GM21737 (cell line): Measurements from ENCODE around the gene IQSEC1.

Experiments used
- ATAC-seq: cut with Tn5 transposase; IDR thresholded peaks from one replicate; pipeline ENCODE4 v1.9.1; 2021; ENCODE audit warnings: mild to moderate bottlenecking, moderate library complexity; ENCODE audit not compliant: unreplicated experiment

IQSEC1 gene

DNA sequence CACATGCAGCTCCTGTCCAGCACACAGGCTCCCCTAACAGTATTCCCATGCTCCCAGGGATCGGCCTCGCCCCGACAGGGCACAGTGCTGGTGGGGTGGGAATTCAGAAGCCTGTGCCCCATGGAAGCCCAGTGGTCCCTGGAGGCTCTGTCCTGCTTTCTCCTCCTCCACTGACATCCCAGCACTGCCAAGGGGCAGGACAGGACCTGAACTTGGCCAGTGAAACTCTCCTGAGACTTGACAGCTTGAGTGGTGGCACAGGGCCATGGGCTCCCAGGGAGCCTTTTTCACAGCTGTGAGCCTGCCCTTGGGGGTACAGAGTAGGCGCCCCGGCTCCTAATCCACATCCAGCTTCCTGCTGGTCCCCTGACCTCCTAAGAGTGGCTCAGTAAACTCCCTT is 38.4 kb downstream of the IQSEC1 start:
- no peak for ATAC-seq

DNA sequence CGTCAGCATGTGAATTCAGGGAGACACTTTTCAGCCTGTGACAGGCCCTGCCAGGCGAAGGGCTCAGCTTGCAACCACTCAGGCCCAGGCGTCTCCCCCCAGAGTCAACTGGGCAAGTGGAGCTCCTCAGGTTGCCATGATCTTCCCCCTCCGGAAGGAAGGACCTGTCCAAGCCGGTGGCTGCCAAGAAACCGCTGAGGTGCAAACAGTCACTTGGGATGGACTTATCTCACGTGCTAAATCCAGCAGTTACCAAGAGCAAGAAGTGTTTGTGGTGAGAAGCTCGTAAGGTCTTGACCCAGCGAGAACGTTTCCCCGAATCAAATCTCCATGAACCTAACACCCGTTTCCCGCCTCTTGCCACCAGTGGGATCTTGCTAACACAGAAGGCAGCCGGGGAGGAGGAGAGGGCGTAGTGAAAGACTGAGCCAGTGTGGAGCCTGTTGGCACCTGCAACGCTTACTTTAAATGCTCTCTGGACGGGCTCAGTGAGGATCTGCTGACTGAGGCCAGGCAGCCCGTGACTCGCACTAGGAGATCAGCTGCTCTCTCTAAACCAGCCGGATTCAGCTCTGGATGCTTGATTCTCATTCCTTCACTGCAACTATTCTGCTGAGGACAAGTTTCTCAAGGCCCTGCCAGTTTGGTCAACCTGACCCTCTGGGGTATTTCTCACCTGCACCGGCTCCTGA is 39.0 kb downstream of the IQSEC1 start:
- ATAC-seq, result no peak

DNA sequence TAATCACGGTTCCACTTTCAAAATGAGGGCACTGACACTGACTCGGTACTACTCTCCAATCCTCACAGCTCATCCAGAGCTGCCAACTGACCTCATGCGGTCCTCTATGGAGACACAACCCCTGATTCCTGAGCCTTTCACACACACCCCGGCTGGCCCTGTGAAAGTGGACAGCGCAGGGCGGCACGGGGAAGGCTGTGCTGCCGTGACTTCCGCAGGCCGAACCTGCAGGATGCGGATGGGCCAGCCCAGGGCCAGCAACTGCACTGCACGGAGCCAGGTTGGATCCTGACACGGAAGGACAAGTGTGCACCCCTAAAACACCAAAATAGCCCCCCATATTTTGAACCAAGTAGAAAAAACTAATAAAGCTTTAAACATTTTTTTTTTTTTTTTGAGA is 41.0 kb downstream of the IQSEC1 start:
- no peak for ATAC-seq

DNA sequence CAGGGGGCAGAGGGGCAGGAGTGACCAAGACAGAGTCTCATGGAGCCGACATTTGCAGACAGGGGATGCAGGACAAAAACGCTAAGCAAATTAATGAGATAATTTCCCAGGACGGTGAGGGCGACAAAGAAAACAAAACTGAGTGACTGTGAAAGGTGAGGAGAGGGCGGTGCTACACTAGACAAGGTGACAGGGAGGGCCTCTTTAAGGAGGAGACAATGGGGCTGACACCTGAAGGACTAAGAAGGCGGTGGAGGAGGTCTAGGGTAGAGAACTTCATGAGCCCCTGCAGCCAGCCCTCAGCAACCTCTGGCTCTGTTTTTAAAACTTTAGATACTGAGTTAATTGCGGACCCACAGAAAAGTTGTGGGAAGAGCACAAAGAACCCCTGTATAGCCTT is 41.6 kb downstream of the IQSEC1 start:
- ATAC-seq, result no peak

DNA sequence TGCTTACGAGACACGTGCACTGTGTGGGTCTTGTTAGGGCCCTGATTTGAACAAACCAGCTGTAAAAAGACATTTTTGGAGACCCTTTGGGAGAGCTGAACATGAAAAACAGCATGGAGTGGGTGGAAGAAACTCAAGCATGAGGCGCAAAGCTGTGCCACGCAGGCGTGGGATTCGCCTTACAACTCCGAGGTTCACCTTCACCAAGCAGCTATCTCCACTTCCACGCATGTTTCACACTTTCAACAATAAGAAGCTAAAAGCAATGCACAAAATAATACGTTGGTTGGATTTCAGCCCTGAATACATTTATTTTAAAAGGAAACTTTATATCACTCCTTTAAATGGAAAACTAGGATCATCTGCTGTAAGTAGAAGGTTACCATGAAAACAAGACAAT is 42.5 kb downstream of the IQSEC1 start:
- ATAC-seq, result no peak

DNA sequence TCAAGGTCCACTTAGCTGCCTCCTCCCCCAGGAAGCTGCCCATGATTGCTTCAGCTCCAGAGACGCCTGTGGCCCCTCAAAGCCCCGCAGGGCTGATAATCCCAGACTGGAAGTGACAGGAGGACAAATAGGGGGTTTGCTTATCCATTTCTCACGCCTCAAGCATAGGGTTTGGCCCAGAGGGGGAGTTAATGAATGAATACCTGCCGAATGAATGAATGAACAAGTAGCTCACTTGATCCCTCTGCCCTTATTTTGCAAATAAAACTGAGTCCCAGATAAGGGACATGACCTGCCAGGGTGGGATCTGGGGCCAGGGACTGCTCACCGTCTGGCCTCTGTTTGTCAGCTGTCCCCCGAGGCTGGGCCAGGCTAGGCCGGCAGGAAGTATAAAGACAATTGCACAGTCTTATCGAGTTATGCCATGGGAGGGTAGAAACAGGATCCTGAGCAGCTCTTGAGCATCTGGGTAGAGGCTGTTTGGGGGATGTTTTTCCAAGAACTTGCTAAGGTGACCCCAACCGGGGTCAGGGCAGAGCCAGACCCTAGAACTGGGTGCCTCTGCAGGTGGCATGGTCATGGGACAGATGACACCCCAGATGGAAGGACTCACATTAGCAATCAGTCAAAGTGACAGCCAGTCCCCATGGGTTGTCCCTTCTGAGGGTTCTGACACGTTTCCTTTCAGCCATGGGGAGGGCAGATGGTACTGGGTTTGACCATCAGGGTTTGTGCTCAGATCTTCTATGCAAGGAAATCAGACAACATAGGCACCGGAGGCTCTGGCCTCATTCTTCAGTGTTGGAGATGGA is 45.0 kb downstream of the IQSEC1 start:
- no peak for ATAC-seq

DNA sequence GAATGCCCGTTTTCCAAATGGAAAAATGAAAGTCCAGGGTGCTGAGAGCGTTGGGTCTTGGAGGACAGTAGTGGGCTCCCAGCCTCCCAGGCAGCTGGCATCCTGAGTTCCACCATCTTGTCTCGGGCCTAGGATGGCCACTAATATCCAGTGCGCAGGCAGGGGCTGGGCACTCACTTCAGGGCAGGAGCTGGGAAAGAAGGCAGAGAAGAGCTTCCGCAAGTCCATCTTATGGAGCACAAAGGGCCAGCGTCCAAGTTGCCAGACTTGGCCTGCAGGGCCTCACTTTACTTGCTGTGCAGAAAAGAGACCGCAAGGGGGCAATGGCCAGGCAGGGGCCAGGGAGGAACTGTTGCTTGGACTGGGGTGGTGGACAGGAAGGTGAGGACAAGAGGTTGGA is 46.1 kb downstream of the IQSEC1 start:
- ATAC-seq, result no peak

DNA sequence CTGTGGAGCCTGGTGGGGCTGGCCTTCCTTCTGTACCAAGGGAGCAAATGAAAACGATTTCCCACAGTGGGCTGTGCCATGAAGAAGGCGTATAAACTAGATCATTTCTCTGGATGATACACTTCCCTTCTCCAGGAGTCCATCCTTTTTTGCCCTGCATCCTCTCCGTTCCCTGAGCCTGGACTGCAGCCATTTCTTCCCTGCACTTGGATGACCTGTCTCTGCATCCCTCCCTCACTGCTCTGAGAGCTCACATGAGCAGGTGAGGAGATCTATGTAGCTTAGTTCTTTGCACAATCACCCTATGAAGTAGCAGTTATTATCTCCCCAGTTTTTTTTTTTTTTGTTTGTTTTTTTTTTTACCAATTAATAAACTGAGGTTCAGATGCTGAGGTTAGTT is 46.7 kb downstream of the IQSEC1 start:
- ATAC-seq, result no peak

DNA sequence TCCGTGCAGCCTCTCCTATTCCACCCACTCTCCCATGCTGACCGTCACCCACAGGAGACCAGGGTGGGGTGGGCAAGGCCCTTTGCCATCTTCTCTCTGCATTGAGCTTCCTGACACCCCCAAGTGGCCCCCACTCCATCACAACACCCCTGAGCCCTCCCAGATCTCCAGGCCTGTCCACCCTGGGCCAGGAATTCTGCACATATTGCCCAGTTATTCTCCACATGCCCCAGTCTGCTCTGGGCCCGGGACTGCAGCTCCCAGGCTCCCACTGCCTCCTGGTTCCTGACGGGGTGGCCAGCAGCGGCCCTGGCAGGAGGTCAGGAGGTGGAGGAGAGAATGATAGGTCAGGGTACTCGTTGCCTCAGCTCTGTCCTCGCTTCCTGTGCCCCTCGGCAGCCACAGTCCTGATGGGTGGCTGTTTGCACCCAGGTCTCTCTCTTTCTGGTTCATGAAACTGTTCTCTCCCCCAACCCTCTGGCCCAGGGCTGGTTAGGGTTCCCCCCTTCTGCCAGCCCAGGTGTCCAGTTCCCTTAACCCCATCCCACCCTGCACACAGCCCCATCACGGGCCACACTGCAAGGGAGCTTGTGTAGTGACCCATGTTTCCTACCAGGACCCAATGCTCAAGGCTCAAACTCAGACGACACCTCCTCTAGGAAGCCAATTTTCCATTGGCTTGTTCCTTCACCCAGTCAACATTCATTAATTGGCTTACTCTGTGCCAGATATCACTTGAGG is 47.3 kb downstream of the IQSEC1 start:
- ATAC-seq, result no peak

DNA sequence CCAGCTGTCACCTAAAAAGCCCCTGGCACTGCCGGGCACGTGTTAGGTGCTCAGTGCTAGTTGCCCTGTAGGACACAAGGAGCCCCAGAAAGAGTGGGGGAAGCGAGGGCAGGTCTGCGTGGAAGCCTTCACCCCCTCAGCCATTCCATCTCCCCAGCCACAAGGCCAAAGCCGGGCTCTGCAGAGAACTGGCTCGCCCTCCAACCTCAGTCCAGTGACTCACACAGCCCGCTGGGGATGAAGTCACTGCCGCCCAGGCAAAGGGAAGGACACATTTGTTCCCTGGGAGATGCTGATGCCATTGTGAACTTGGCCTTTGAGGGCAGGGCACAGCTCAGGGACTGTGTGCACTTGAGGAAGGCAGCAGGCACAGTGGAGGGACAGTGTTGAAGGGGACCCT is 48.1 kb downstream of the IQSEC1 start:
- no peak for ATAC-seq

DNA sequence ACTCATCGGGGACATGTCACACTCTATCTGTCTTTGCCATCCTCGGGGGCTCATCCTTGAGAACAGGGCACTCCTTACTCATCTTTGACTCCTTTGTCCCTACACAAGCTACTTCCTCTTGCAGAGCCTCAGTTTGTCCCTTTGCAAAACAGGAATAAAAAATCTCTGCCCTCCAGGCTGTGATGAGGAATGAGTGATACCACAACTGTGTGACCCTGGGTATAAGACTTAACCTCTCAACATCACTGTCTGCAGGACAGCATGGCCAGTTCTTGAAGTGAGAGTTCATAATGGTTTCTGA is 48.5 kb downstream of the IQSEC1 start:
- no peak for ATAC-seq

DNA sequence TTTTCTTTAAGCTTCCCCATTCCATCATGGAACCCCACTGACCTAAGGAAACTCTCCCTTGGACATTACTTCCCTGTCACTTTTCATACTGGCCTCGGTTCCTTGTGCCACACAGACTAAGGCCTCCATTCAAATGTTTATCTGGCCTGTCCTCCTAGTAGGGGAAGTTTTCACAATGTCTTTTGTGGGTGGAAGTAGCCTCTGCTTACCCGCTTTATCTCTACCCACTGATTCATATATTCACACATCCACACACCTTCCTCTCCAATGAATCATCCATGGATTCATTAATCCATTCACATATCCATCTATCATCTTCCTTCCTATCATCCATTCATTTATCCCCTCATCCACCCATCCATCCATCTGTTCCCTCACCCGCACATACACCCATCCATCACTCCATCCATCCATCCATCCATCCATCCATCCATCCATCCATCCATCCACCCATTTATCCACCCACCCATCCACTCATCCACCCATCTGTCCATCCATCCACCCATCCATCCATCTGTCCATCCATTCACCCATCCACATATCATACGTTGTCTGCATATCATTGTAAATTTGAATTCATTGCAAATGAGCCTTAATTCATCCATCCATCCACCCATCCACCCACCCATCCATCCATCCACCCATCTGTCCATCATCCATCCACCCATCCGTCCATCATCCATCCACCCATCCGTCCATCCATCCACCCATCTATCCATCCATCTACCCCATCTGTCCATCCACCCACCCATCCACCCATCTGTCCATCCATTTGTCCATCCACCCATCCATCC is 49.1 kb downstream of the IQSEC1 start:
- no peak for ATAC-seq

DNA sequence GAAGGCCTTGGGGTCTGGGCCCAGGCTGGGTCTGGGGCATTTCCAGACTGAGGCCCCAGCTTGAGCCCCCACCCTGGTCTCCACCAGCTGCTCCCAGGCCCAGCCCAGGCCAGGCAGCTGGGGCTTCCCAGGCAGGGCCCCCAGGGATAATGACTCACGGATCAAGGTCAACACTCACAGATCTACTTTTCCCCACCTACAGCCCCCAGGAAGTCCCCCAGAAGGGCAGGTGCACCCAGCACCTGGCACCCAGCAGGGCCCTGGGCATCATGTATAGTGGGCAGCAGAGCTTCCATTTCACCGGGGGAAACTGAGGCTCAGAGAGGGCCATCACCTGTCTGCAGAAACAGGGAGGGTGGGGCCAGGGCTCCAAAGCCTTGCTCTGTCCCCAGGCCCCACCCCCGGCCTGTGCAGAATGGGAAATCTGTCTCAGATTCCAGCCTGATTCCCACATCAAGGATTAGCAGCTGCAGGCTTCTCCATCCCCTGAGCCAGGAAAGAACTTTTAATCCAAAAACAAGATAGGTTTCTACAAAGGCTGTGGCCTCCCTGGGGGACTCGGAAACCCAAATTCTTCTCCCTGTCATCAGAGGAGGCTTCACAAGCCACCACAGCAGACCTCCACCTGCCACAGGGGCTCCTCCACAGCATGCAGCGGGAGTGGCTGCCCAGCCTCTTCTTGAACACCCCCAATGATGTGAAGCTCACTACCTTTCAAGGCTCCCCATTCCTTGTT is 49.8 kb downstream of the IQSEC1 start:
- ATAC-seq, result peak; percentile 19

DNA sequence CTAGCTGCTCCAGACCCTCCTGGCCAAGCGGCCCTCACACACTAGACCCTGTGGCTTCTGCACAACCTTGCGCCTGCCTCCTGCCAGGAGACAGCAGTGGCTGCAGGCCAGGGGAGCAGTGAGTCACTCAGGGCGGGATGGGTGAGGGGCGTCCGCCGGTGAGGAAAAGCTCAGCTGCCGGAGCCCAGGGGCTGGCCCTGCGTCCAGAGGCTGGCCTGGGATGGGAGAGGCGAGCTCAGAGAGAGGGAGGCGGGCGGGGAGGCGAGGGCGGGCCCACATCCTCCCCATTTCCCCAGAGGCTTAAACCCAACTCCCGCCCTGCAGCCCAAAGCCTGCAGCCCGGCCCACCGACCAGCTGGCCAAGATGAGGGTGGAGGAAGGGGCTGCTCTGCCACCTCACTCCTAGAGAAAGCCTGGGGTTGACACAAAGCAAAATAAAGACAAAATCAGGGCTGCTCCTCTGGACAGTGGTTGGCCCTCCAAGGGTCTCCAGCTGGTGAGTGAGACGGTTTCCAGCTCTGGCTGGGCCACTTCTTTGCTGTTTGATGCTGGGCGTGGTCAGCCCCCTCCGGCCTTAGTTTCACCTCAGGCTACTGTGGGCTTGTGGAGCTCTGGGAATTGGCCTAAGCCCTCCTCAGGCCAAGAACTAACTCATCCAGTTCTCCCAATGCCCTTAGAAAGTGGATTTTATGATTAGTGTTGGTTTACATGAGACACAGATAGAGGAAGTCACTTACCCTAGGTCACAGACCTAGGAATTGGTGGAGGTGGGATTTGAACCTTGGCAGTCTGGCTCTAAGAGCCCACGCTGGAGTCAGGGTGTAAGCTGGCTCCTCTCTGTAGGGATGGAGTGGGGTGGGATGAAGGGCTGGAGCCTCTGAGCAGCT is 50.6 kb downstream of the IQSEC1 start:
- ATAC-seq, result peak; percentile 41

DNA sequence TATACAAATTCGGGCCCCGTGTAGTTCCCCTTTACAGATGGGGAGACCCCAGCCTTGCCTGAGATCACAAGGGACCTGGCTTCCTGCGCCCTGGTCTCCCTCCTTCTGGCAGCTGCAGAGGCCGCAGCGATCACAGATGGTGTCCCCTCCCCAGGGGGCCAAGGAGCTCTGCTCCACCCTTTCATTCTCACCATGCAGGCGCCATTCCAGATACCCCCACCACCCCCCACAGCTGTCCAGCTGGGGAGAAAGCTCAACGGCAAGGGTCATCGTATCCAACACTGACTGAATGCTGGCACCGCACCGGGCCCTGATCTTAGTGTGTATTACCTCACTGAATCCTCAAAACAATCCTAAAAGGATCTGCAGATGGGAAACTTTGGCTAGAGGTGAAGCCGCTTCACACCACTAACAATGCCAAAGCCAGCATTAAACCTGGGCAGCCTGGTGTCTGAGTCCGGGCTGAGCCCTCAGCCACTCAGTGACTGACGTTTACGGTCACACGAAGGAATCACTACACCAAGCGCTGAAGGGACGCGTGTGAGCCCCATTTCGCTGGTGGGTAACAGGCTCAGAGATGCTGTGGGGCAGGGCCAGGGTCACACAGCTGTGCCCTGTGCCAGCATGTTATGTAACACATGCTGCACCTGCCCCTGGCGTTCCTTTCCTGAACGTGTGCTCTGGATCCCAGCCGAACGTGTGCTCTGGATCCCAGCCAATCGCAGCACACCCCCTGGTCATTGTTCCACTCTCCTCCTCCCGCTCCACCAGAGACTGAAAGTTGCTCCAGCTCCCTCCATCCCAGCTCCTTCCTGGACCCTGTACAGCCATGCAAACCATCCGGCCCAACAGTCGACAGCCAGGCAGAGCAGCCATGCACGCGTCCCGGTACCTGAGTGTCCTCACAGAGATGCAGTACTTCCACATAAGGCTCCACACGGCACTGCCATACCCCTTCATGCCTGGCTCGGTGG is 51.8 kb downstream of the IQSEC1 start:
- no peak for ATAC-seq

DNA sequence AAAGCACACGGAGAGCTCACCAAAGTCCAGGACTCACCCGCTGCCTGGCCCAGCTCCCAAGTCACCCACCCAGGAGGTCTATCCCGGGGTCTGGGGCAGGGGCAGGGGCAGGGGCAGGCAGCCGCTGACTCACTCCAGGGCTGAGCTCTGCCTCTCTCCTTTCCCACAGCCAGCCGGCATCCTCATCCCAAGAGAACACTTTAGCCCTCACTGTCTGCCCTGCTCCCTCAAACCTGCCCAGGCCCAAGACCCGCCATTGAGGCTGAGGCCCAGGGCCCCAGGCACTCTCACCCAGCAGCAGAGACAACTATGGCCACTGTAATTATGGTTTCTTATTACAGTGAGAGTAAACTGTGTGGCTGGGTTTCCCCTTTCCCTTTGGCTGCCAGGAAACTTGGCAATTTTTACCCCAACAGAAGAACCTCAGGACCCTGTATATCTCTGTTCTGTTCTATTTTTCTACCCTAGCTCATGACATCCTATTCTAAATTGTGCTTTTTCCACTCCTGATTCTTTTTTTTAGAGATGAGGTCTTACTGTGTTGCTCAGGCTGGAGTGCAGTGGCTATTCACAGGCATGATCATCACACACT is 53.0 kb downstream of the IQSEC1 start:
- no peak for ATAC-seq

DNA sequence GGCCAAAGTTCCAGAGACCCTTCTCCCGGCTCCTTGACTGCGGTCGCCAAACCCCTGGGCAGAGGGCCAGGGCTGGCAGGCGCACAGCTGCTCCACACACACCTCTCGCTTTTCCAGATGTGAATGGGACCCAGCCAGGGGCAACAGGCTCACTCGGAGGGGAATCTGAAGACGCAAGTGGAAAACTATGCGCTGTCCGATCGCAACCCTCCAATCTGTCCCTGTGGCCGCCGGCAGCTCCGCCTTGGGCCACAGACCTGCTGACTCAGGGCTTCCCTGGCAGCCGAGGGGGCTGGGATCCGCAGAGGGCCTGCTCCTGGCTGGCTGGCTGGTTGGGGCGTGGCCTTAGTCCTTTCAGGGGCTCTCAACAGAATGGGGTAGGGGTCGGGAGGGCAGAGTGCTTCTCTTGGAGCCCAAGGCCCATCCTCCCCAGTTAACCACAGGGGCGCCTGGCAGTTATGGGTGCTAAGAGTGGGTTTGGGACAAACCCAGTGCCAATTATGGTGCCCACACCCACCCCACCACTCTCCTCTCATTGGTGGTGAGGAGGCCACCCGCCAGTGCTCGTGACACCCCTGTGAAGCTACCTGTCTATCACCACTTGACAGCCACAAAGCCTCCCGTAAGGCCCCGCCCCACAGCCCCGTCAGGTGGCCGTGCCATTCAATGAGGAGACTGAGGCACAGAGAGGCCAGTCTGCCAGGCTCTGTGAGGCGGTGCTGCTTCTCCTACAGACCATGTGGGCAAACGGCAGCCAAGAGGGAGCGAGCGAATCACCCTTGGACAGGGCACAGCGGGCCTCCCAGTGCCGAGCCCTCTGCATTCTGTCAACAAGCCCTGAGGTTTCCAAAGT is 53.8 kb downstream of the IQSEC1 start:
- ATAC-seq, result no peak
